GM21447 (cell line): ENCODE results near the gene CD300LG.
"Not testable (repeated sequence)": the region's sequence is repeated elsewhere in the genome, so short reads cannot be mapped to it uniquely, and the experiment has no call there.

Experiments
- ATAC-seq: cut with Tn5 transposase; IDR thresholded peaks from one replicate; pipeline ENCODE4 v1.9.1; 2021; ENCODE audit not compliant: unreplicated experiment

CD300LG gene

DNA sequence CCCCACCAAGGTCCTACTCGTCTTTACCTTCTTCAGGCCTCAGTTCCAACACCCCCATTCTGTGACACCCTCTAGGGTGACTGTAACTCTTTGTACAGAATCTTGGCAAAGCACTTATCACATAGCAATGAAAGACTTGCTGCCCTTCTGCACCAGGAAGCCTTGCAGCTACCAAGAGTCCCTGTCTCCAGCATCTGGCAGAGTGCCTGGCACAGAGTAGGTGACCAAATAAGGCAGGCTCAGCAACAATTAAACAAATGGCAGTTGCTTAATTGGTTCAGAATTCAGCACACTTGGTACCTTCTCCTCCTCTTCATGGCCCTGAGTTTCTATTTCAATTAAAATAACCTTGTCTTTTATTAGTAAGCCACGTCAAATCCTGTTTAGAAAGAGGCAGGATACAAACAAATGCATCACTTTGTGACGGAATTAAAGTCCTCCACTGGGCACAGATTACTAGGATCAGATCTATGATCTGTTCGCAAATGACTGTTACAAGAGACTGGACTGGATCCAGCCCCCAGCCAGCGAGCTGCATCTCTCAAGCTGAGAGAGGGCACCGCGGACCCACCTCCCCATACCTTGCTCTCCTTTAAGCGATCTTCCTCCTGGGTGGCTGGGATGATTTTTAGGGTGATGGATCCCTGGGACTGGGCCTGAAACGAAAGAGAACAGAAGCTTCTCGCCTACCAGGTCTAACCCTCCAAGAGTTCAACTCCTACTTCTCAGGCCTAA is 23.5 kb upstream of the CD300LG start:
- no peak for ATAC-seq

DNA sequence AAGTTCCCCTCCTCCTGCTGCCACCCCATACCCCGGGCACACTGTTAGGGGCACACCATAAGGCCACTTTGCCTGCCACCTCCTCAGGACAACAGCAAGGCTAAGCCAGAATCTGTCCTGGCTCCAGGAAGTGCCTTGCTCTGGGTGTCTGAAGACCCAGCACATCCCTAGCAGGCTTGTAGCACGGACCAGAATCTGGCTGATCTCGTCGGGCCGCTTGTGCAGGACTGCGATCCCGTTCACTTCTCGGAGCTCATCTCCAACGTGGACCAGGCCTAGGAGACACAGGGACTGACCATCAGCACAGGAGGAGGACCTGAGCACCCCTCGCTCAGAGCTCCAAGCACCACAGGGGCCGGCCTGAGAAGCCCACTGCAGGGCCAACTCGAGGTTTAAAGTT is 21.4 kb upstream of the CD300LG start:
- no peak for ATAC-seq

DNA sequence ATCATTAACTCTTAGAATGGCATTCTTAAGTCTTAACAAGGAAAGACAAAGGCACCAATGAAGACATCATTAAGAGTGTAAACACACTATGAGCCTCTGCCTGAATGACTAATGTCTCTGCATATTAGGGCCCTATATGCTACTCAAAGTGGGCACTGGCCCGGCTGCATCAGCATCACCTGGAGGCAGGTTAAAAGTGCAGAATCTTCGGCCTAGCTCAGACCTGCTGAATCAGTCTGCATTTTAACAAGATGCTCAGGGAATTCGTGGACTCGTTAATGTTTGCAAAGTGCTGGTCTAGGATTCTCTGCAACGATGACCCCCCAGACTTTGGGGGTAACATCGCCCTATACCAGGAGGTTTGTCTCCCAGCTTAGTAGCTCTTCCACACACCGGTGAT is 20.8 kb upstream of the CD300LG start:
- ATAC-seq, result no peak

DNA sequence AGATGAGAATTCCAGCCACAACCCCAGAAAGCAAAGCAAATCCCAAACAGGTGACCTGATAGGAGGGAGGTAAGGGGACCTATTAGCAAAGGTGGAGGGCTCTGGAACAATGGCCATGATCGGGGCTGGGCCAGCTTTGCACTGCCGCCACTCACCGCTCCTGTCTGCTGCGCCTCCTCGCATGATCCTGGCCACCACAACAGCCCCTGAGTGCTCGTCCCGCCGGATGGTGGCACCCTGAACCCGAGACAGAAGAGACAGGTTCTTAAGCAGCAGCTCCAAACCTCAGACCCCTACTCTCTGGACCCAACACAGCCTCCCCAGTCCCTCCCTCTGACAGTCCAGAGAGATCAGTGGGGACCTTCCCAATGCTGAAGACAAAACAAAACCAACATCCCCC is 19.4 kb upstream of the CD300LG start:
- ATAC-seq, result no peak

DNA sequence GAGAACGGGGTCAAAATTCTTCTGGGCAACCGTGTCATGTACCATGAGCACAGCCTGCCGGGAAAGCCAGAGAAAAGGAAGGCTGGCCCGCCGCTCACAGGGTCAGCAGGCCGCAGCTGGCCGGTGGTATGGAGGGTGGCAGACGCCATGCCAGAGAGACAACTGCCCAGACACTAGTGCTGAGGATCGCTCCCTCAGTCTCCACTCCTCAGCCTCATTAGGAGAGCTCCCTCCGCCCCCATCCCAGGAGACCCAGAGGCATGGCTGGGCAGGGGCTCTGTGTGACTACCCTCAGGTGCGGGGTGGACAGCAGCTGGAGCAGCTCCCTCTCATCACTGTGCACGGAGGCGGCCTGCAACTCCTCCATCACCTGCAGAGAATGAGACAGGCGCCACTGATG is 17.2 kb upstream of the CD300LG start:
- ATAC-seq, result no peak

DNA sequence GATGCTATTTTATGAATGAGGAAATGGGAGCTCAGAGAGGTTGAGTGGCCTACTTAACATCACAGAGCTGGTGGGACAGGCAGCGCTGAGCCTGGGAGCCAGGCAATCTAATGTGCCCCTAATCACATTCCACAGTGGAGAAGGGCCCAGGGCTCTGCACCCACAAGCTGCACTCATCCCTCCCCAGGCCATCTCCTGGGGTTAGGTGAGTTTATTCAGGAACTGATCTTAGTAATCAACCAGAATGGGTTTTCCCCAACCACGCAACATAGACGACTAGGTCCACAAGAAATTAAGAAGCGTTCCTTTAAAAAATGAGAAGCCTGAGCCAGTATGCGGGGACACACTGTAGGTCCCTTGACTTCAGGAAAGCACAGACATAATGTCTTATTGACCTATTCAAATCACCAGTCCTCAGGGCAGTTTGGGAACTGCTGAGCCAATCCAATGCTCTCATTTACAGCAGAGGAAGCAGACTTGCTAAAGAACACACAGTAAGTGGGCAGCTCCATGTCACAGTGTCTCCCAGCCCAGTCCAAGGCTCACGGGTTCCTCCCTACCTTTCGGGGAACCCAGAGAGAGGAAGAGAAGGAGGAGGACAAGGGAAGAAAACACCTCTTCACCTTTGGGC is 16.4 kb upstream of the CD300LG start:
- ATAC-seq, result no peak

DNA sequence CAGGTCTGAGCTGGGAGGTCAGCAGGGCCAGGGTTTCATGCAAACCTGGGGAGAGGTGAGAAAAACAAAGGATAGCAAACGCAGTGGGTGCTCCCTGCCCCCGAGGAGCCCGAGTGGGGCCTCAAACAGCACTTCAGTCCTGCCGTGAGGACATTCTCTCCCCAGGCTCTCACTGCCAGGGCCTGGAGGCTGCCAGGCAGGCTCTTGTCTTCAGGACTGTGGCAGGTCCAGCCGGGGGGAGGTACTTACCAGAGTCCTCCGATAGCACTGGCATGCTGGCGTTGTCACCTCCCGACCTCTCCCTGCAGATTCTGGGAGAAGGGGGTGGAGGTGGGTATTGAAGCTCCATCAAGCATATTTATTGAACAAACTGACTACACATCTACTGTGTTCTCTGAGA is 15.3 kb upstream of the CD300LG start:
- no peak for ATAC-seq

DNA sequence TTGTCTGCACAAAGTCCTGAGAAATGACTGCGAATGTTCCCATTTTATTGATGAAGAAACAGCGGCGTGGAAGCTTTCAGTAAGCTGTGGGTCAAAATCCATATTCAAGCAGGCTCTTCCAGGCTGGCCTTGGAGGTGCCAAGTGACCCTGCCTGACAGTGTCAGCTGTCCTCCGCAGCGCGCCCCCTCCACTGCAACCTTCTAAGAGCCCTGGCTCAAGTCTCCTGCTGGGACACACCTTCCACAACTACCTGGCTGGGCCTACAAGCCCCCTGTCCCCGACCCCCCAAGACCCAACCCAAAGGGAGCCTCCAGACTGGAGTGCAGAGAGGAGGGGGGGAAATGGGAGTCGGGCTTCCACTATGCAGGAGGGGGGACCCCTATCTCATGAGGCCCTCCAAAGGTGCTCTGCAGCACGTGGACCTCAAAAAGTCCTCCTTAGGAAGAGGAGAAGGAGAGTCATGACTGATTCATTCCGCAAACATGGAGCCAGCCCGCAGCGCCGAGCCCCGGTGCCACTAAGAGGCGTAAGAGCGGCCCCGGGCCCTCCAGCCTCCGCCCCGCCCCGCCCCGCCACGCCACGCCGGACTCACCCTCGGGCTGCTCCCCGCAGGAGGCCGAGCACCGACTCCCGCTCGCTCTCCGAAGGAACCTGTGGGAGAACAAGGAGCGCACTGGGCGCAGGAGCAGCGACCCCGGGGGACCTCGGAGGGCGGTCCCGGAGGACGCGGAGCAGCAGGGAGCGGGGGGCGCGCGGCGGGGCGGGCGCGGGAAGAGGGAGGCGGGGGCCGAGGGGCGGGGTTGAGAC is 14.6 kb upstream of the CD300LG start:
- no peak for ATAC-seq

DNA sequence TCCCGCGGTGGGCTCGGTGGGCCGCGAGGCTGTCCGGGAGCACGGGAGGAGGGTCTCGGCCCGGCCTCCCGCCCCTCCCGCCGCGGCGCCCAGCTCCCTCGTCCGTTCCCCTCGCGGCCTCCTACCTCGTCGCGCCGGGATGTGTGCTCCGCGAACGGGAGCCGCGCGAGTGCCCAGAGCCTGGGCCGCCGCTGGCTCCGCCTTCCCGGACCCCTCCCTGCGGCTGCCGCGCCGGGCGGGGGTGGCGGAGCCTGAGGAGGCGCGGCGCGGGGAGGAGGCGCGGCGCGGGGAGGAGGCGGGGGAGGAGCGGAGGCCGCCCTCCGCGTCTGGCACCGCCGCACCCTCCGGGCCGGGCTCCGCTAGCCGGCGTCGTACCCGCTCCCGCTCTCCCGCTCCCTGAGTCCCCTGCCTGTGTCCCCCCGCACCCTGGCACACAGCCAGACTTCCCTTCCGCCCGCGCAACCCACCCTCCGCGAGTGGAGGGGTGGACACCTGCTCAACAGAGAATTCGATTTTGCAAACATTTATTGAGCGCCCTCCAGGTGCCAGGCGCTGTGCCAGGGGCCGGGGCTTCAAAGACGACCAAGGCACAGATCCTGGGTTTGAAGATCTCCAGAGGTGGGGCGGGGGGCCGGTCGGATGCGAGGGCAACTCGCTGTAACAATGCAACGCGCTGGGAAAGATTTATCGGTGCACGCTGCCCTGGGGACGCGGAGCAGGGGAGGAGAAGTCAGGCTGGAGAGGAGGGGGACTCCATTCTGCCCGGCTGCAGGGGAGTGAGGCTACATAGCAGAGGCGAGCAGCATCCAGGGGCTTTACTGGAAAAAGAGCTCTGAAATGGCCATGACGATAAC is 13.8 kb upstream of the CD300LG start, which contains the start of gene MPP3:
MPP3 (minus strand) TSS at position 171 of the 854 bp plus-strand sequence. CDS start 1,240 bp downstream, outside the sequence.
- no peak for ATAC-seq

DNA sequence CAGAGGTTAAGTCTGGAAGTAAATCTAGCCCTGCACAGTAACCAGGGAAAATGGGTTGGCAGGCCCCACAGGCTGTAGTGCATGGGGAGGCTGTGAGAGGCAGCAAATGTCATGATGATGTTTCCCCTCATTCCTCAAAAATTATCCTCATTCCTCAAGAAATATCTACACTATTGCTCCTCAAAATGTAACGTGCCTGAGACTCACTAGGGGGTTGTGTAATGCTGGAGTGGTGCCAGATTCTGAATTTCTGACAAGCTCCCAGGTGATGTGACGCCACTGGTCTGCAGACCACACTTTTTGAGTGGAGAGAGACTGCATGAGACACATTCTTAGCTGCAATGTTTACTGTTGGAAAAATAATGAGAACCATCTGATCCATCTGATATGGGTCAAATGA is 12.9 kb upstream of the CD300LG start:
- no peak for ATAC-seq

DNA sequence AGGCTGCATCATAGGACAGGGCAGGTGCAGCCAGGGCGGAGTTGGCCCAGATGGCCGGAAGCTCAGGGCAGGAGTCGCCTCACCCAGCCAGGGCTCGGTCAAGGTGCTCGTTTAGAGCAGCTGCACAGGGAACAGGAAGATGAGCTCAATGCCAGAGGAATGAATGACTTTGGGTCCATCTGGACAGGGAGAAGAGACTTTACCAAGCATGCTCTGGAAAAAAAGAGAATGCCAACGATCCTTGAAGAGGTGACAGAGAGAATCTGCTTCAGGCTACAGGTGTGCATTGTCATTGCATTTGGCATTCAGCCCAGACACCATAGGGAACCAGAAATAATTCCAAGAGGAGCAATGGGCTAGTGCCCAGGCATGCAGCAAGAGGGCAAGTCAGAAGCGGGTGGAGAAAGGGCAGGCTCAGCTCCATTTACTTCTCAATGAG is 7.3 kb upstream of the CD300LG start:
- no peak for ATAC-seq

DNA sequence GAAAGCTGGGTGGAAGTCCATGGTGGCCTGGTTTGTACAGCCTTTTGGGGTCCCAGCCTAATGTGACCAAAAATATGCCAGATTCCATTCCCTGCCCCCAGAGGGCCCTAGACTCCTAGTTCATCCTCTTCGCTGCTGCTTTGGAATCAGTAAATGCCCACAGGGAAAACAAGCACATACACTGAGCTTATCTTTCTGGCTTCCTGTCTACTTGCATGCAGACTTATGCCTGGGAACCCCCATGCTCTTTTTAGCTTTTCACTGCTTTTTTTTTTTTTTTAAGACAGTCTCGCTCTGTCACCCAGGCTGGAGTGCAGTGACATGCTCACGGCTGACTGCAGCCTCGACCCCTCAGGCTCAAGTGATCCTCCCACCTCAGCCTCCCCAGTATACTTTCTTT is 6.2 kb upstream of the CD300LG start:
- ATAC-seq, result no peak

DNA sequence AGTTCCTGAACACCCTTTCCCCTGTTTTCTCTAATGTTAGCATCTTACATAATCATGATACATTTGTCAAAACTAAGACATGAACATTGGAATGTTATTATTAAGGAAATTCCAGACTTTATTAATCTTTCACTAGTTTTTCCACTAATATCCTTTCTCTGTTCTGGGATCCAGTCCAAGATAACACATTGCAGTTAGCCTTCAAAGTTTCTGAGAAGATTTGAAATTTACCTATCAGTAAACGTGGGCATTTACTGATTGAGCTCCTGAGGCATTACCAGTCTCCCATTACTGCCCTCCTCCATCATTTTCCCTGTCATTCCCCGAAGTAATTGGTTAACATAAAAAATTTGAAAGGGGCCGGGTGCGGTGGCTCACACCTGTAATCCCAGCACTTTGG is 5.7 kb upstream of the CD300LG start:
- no peak for ATAC-seq

DNA sequence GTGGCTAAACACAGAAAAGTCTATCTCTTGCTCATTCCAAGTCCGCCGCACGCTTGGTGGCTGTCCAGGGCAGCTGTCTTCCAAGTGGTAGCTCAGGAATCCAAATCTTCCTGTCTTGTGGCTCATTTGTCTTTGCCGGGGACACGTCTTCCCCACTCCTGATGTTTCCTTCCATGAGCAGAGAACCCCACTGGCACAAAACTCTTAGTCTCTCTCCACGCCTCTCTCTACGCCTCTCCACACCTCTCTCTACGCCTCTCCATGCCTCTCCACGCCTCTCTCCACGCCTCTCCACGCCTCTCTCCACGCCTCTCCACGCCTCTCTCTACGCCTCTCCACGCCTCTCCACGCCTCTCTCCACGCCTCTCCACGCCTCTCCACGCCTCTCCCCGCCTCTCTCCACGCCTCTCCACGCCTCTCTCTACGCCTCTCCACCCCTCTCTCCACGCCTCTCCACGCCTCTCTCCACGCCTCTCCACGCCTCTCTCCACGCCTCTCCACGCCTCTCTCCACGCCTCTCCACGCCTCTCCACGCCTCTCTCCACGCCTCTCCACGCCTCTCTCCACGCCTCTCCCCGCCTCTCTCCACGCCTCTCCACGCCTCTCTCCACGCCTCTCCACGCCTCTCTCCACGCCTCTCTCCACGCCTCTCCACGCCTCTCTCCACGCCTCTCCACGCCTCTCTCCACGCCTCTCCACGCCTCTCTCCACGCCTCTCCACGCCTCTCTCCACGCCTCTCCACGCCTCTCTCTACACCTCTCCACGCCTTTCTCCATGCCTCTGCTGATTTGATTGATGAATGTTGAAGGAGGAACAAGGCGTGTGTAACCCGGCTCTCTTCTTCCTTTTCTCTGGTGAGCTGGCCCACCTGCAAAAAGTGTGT is 4.6 kb upstream of the CD300LG start:
- ATAC-seq, result not testable (repeated sequence)

DNA sequence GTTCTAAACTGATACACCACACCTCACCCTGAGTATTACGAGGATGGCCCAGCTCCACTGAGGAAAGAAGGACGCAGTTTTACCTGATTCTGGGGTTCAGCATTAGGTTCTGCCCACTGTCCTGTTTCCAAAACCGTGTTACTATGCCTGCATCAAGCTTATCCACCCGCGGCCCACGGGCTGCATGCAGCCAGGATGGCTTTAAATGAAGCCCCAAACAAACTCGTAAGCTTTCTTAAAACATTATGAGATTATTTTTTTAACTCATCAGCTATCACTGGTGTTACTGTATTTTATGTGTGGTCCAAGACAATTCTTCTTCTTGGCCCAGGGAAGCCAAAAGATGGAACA is 4.0 kb upstream of the CD300LG start:
- no peak for ATAC-seq

DNA sequence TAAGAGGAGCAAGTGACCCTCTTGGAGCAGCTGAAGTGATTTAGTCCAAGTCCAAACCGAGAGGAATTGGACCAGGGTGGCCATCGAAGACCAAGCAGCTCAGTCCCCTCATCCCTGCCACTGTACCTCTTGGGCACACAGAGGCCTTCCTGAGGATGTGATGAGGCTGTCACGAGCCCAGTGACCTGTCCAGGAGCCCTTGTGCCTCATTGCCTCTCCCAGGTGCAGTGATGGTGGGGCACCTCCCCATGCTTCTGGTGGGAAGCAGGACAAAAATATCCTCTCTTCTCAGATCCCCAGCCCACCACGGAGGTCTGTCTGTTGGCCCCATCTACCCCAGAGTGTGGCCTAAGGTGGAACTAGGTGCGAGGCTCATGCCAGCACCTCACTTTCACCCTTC is 2.7 kb upstream of the CD300LG start:
- ATAC-seq, result no peak

DNA sequence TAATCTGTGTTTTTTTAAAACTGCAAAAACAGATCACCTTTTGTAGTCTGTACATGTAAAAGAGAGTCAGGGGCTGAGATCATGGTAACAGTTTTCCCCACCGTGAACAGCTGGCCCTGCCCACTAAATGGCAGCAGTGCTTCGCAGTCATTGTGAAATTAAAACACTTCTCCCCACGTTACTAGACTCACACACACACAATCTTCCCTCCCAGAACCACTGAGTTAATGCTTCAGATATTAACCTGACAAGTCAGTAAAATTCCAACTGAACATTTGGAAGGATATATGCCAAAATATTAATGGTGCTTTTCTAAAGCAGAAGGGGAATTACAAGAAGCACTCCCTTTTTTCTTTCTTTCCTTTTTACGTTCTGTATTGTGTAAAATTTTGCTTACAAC is 1.2 kb upstream of the CD300LG start:
- ATAC-seq, result no peak

DNA sequence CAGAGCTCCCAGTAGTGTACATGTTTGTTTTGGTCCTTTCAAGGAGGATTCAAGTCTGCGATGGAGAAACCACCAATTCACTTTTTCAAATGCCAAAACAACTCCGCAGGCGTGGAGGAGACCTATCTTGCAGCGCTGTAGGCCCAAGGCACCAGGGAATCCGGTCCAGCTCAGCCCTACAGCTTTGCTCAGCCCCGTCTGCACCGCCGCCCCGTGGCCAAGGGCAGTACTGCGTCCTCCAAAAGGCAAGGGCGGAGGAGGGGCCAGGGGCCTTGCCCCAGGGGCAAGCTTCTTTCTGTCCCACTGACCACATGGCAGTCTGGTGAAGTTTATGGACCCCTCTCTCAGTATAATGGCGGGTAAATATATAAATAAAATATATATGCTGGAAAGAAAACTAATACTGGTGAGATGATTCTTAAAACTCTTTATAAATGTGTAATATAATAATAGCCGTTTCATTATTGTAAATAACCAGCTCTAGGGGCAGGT is 709 bp upstream of the CD300LG start:
- no peak for ATAC-seq

DNA sequence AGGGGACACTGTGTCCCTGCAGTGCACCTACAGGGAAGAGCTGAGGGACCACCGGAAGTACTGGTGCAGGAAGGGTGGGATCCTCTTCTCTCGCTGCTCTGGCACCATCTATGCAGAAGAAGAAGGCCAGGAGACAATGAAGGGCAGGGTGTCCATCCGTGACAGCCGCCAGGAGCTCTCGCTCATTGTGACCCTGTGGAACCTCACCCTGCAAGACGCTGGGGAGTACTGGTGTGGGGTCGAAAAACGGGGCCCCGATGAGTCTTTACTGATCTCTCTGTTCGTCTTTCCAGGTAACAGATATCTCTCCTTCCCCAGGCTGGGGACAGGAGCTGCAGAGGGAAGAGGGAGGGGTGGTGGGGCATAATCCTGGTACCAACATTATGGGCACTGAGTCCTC is 1.6 kb downstream of the CD300LG start:
- ATAC-seq, result no peak

DNA sequence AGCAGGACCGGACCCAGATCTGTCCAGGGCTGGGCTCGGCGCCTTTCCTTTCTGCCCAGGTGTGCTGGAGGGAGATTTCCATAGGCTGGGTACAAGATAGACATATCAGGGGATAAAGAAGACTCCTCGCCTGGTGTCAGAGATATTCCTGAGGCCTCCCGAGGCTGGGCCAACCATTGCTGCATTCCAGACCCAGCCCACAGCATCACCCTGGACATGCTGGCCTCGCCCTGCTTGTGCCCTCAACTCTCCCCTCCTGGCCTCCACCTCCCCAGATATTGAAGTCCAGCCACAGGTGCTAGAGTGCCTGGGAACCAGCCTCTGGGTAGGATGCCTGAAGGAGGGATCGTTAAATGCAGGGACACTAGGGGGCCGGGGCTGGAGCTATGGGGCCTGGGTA is 2.1 kb downstream of the CD300LG start:
- no peak for ATAC-seq
